H9 (cell line): ENCODE measurements around the gene BOLA3. TPM values are rescaled to one million over a fixed set of nuclear protein-coding genes. Genes with fewer than 3 reads are reported as not detected.

Source experiments
- DNase-seq: peaks from one replicate; pipeline ENCODE4 v3.0.0-alpha.2; 2017
- H2AFZ ChIP-seq: one replicate; pipeline ENCODE4 v1.6.1; 2013; ENCODE audit warnings: mild to moderate bottlenecking, low read length, control low read depth, moderate library complexity
- H2AK5ac ChIP-seq: 2 replicates; pipeline ENCODE4 v1.6.1; 2013; ENCODE audit warnings: low read length, control low read depth, mixed read lengths; ENCODE audit not compliant: insufficient read length
- H2BK120ac ChIP-seq: one replicate; pipeline ENCODE4 v1.6.1; 2013; ENCODE audit warnings: low read depth, mild to moderate bottlenecking, low read length, control low read depth, inconsistent platforms; ENCODE audit not compliant: poor library complexity, severe bottlenecking
- H2BK12ac ChIP-seq: 2 replicates; pipeline ENCODE4 v1.6.1; 2013; ENCODE audit warnings: low read length, control low read depth, mixed read lengths, low read depth; ENCODE audit not compliant: insufficient read length
- H2BK15ac ChIP-seq: 2 replicates; pipeline ENCODE4 v1.6.1; 2013; ENCODE audit warnings: low read depth, low read length, control low read depth
- H2BK20ac ChIP-seq: one replicate; pipeline ENCODE4 v1.6.1; 2013; ENCODE audit warnings: low read depth, mild to moderate bottlenecking, low read length, control low read depth, inconsistent platforms; ENCODE audit not compliant: poor library complexity, severe bottlenecking
- H2BK5ac ChIP-seq: 2 replicates; pipeline ENCODE4 v1.6.1; 2013; ENCODE audit warnings: low read length, control low read depth, mixed read lengths; ENCODE audit not compliant: insufficient read length
- H3K14ac ChIP-seq: 2 replicates; pipeline ENCODE4 v1.6.1; 2013; ENCODE audit warnings: low read length, control low read depth; ENCODE audit not compliant: insufficient read depth
- H3K18ac ChIP-seq: 2 replicates; pipeline ENCODE4 v1.6.1; 2013; ENCODE audit warnings: low read depth, mild to moderate bottlenecking, mixed read lengths, low read length, control low read depth; ENCODE audit not compliant: insufficient read length
- H3K23ac ChIP-seq: 2 replicates; pipeline ENCODE4 v1.6.1; 2013; ENCODE audit warnings: low read length, control low read depth, mixed read lengths, low read depth; ENCODE audit not compliant: insufficient read length
- H3K23me2 ChIP-seq: 2 replicates; pipeline ENCODE4 v1.6.1; 2013; ENCODE audit warnings: low read depth, mild to moderate bottlenecking, mixed read lengths, low read length, control low read depth; ENCODE audit not compliant: insufficient read length, poor library complexity, severe bottlenecking
- H3K27ac ChIP-seq: 2 replicates; pipeline ENCODE4 v1.5.1; 2013; ENCODE audit warnings: low read length, control low read depth, mixed read lengths, low read depth; ENCODE audit not compliant: insufficient read length
- H3K27me3 ChIP-seq: 2 replicates; pipeline ENCODE4 v1.6.1; 2013; ENCODE audit warnings: low read length, control low read depth, inconsistent platforms; ENCODE audit not compliant: insufficient read depth
- H3K4ac ChIP-seq: 2 replicates; pipeline ENCODE4 v1.6.1; 2013; ENCODE audit warnings: low read depth, mild to moderate bottlenecking, control low read depth, inconsistent platforms, low read length, moderate library complexity
- H3K4me1 ChIP-seq: 2 replicates; pipeline ENCODE4 v1.6.1; 2013; ENCODE audit warnings: low read length, control low read depth, inconsistent platforms; ENCODE audit not compliant: insufficient read depth
- H3K4me2 ChIP-seq: 2 replicates; pipeline ENCODE4 v1.6.1; 2013; ENCODE audit warnings: low read length, control low read depth, mixed read lengths; ENCODE audit not compliant: insufficient read length, insufficient read depth
- H3K56ac ChIP-seq: 2 replicates; pipeline ENCODE4 v1.6.1; 2013; ENCODE audit warnings: low read depth, mild to moderate bottlenecking, mixed read lengths, low read length, control low read depth; ENCODE audit not compliant: insufficient read length
- H3K79me1 ChIP-seq: 2 replicates; pipeline ENCODE4 v1.6.1; 2013; ENCODE audit warnings: low read depth, mild to moderate bottlenecking, moderate library complexity, low read length, control low read depth, inconsistent platforms; ENCODE audit not compliant: insufficient read depth, poor library complexity, severe bottlenecking
- H3K79me2 ChIP-seq: 2 replicates; pipeline ENCODE4 v1.6.1; 2013; ENCODE audit warnings: low read length, control low read depth, inconsistent platforms; ENCODE audit not compliant: insufficient read depth
- H3K9ac ChIP-seq: 2 replicates; pipeline ENCODE4 v1.6.1; 2013; ENCODE audit warnings: low read length, control low read depth, mixed read lengths; ENCODE audit not compliant: insufficient read length; ENCODE audit errors: extremely low read depth
- H3K9me3 ChIP-seq: one replicate; pipeline ENCODE4 v1.6.1; 2013; ENCODE audit warnings: low read depth, low read length, inconsistent platforms; ENCODE audit not compliant: control insufficient read depth
- H3T11ph ChIP-seq: one replicate; pipeline ENCODE4 v1.6.1; 2013; ENCODE audit warnings: mild to moderate bottlenecking, low read length, control low read depth, inconsistent platforms
- H4K20me1 ChIP-seq: one replicate; pipeline ENCODE4 v1.6.1; 2013; ENCODE audit not compliant: control insufficient read depth, insufficient read length, insufficient read depth
- H4K5ac ChIP-seq: 2 replicates; pipeline ENCODE4 v1.6.1; 2013; ENCODE audit warnings: low read depth, mild to moderate bottlenecking, mixed read lengths, low read length, control low read depth; ENCODE audit not compliant: insufficient read length
- H4K8ac ChIP-seq: replicated peaks from 2 replicates; pipeline ENCODE4 v1.6.1; 2013; ENCODE audit warnings: low read length, control low read depth, mixed read lengths, low read depth; ENCODE audit not compliant: insufficient read length
- H4K91ac ChIP-seq: 2 replicates; pipeline ENCODE4 v1.6.1; 2013; ENCODE audit warnings: low read depth, mild to moderate bottlenecking, moderate library complexity, mixed read lengths, low read length, control low read depth; ENCODE audit not compliant: insufficient read length
- H3K27ac Mint-ChIP-seq, 3 experiments: 2 replicates in 2 of 3; 3 replicates in 1 of 3; pipeline ENCODE4 v1.8.0; 2020 to 2021; ENCODE audit warnings: mixed read lengths in 3 of 3, mild to moderate bottlenecking in 1 of 3, moderate library complexity in 1 of 3
- H3K27me3 Mint-ChIP-seq: 2 replicates; pipeline ENCODE4 v1.8.0; 2021; ENCODE audit warnings: low read depth, mild to moderate bottlenecking, moderate library complexity, mixed read lengths
- H3K36me3 Mint-ChIP-seq, 3 experiments: 2 replicates in 2 of 3; 3 replicates in 1 of 3; pipeline ENCODE4 v1.8.0; 2020 to 2021; ENCODE audit warnings: low read depth in 3 of 3, mixed read lengths in 3 of 3; ENCODE audit not compliant: insufficient read depth in 1 of 3
- H3K4me1 Mint-ChIP-seq, 2 experiments: 2 replicates each; pipeline ENCODE4 v1.8.0; 2020; ENCODE audit warnings: mixed read lengths in 2 of 2
- H3K4me3 Mint-ChIP-seq, 2 experiments: 2 replicates in 1 of 2; 3 replicates in 1 of 2; pipeline ENCODE4 v1.8.0; 2020 to 2021; ENCODE audit warnings: mild to moderate bottlenecking in 2 of 2, mixed read lengths in 2 of 2, moderate library complexity in 1 of 2
- H3K9me3 Mint-ChIP-seq, 2 experiments: 2 replicates in 1 of 2; 3 replicates in 1 of 2; pipeline ENCODE4 v1.8.0; 2020; ENCODE audit warnings: mild to moderate bottlenecking in 2 of 2, mixed read lengths in 2 of 2, moderate library complexity in 1 of 2
- CTCF ChIP-seq: fragments of 200-600 bp; sonication (generic); conservative IDR thresholded peaks from 3 replicates; pipeline ENCODE4 v1.8.0; 2021; ENCODE audit warnings: antibody characterized with exemption, mild to moderate bottlenecking
- WGBS: extraction: QIAGEN DNeasy Blood & Tissue Kit; methylation state at CpG from one replicate; pipeline ENCODE4 v1.1.7; 2013; ENCODE audit warnings: missing lambda C conversion rate, low lambda C conversion rate, mixed read lengths; ENCODE audit not compliant: insufficient read length; ENCODE audit errors: extremely low coverage; 5-methylcytosine and 5-hydroxymethylcytosine counted together
- total RNA-seq: library from RNA; stranded (reverse); gene quantifications from 2 replicates; pipeline ENCODE4 v1.2.1, GENCODE V29; 2021

BOLA3 gene
- total RNA-seq, 1 experiment from 2014 or later: 45.0 TPM

DNA sequence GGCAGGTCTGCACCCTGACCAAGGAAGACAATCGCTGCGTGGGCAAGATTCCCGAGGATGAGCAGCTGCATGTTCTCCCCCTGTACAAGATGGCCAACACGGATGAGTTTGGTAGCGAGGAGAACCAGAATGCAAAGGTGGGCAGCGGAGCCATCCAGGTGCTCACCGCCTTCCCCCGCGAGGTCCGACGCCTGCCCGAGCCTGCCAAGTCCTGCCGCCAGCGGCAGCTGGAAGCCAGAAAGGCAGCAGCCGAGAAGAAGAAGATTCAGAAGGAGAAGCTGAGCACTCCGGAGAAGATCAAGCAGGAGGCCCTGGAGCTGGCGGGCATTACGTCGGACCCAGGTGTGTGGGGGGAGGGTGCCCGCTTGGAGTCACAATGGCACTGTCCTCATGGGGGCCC is 48.4 kb downstream of the BOLA3 start:
- H3K9me3 ChIP-seq: no peaks in the 10 kb centered on the region
- H3K79me1 ChIP-seq: no peaks in the 10 kb centered on the region
- H3K23me2 ChIP-seq: no peaks in the 10 kb centered on the region
- no peaks in the 10 kb centered on the region; a peak in 1 of 5 replicates for H3K9me3 Mint-ChIP-seq
- H3K9ac ChIP-seq: no peak overlapping the region
- no peak overlapping the region for H3K56ac ChIP-seq
- no peak overlapping the region for H4K5ac ChIP-seq
- H2BK5ac ChIP-seq: no peak overlapping the region
- peaks cover 2 to 5% of the 10 kb centered on the region in 2 experiments; a peak in 3 of 4 replicates for H3K4me1 Mint-ChIP-seq
- H3K18ac ChIP-seq: no peak overlapping the region
- H3T11ph ChIP-seq: no peak overlapping the region
- H3K4me2 ChIP-seq: no peak overlapping the region
- H2AK5ac ChIP-seq: no peak overlapping the region
- no CpG with 5 or more reads among the region's 20 CpGs for WGBS
- H2BK15ac ChIP-seq: no peak overlapping the region
- H3K14ac ChIP-seq: no peak overlapping the region
- H2BK12ac ChIP-seq: no peak overlapping the region
- H3K4me1 ChIP-seq: no peaks in the 10 kb centered on the region
- H4K91ac ChIP-seq: no peak overlapping the region
- no peak for TF ChIP-seq CTCF
- no peaks in the 10 kb centered on the region for H3K27me3 Mint-ChIP-seq
- H3K27ac Mint-ChIP-seq: peak overlapping the region in 1 of 3 experiments; percentile 5; a peak in 2 of 7 replicates
- H3K4me3 Mint-ChIP-seq: no peak overlapping the region
- no peak overlapping the region for H2BK120ac ChIP-seq
- H3K23ac ChIP-seq: no peak overlapping the region
- H4K8ac ChIP-seq: no peak overlapping the region
- H4K20me1 ChIP-seq: no peaks in the 10 kb centered on the region
- H2AFZ ChIP-seq: no peak overlapping the region
- H3K79me2 ChIP-seq: no peaks in the 10 kb centered on the region
- H3K36me3 Mint-ChIP-seq: peaks cover 27 to 48% (median 40%) of the 10 kb centered on the region in 3 experiments; a peak in 6 of 7 replicates
- peak; percentile 20 for DNase-seq
- no peak overlapping the region for H3K27ac ChIP-seq
- H3K4ac ChIP-seq: no peak overlapping the region
- no peaks in the 10 kb centered on the region for H3K27me3 ChIP-seq
- H2BK20ac ChIP-seq: no peak overlapping the region
